DMS79 (cell line): ENCODE results near the gene CPSF4L.
"Not testable (repeated sequence)": the region's sequence is repeated elsewhere in the genome, so short reads cannot be mapped to it uniquely, and the experiment has no call there.

ENCODE experiments used
- DNase-seq: peaks from one replicate; lab custom pipeline; 2025; lab: John Stamatoyannopoulos, UW

The CPSF4L gene

GRCh38 chr17:73268582-73269328, 7.1 kb upstream of the CPSF4L start:
- no peak for DNase-seq

GRCh38 chr17:73267648-73268537, 6.2 kb upstream of the CPSF4L start:
- no peak for DNase-seq

GRCh38 chr17:73266796-73267195, 5.1 kb upstream of the CPSF4L start:
- DNase-seq, result no peak

- no peak for DNase-seq
These were observed 4.3 kb upstream of the CPSF4L start for GRCh38 chr17:73265646-73266640.

GRCh38 chr17:73264448-73264847, 2.8 kb upstream of the CPSF4L start:
- DNase-seq, result not testable (repeated sequence)

GRCh38 chr17:73262676-73263642, 1.3 kb upstream of the CPSF4L start:
- no peak for DNase-seq

- no peak for DNase-seq
These were observed 434 bp upstream of the CPSF4L start for GRCh38 chr17:73261952-73262675.

GRCh38 chr17:73257516-73257915, 4.2 kb downstream of the CPSF4L start:
- DNase-seq, result no peak

GRCh38 chr17:73256220-73256619, 5.5 kb downstream of the CPSF4L start:
- DNase-seq, result no peak

- DNase-seq, result no peak
These were observed 6.0 kb downstream of the CPSF4L start for GRCh38 chr17:73255671-73256181.

GRCh38 chr17:73251871-73252270, 9.8 kb downstream of the CPSF4L start:
- no peak for DNase-seq

- no peak for DNase-seq
These were observed 10.6 kb downstream of the CPSF4L start for GRCh38 chr17:73250851-73251640.

GRCh38 chr17:73249700-73250099, 12.0 kb downstream of the CPSF4L start:
- DNase-seq, result no peak

- no peak for DNase-seq
These were observed 13.1 kb downstream of the CPSF4L start for GRCh38 chr17:73248532-73248931.

GRCh38 chr17:73247726-73248125, 14.0 kb downstream of the CPSF4L start:
- DNase-seq, result no peak

- no peak for DNase-seq
These were observed 21.1 kb downstream of the CPSF4L start for GRCh38 chr17:73240561-73240960.

- DNase-seq, result no peak
These were observed 24.0 kb downstream of the CPSF4L start for GRCh38 chr17:73237714-73238113.

GRCh38 chr17:73234736-73235135, 26.9 kb downstream of the CPSF4L start:
- no peak for DNase-seq
